Stromal cell of bone marrow (primary cell): ENCODE results near the gene VAMP2.

Source experiments
- DNase-seq: peaks from one replicate; pipeline ENCODE4 v3.0.0-alpha.2; 2012; ENCODE audit warnings: low read depth

Gene VAMP2

GRCh38 chr17:8162233-8162996 lies at the start of gene VAMP2:
TSS of gene VAMP2 (minus strand) at chr17:8162948. CDS start at chr17:8162879, 69 bp downstream.
- no peak for DNase-seq

GRCh38 chr17:8210761-8211458 lies 48.2 kb upstream of the VAMP2 start:
- no peak for DNase-seq

GRCh38 chr17:8209907-8210760 lies 47.4 kb upstream of the VAMP2 start, which contains the start of gene AURKB:
TSS of gene AURKB (minus strand) at chr17:8210575. CDS start at chr17:8210224, 351 bp downstream.
- DNase-seq, result peak; percentile 98

GRCh38 chr17:8206536-8206935 lies 43.8 kb upstream of the VAMP2 start:
- DNase-seq, result no peak

- no peak for DNase-seq
These were observed 42.2 kb upstream of the VAMP2 start for GRCh38 chr17:8204761-8205555.

GRCh38 chr17:8192070-8192815 lies 29.5 kb upstream of the VAMP2 start:
- DNase-seq, result peak; percentile 79

GRCh38 chr17:8190506-8190905 lies 27.8 kb upstream of the VAMP2 start:
- no peak for DNase-seq

GRCh38 chr17:8189711-8190477 lies 27.1 kb upstream of the VAMP2 start, which contains the start of gene BORCS6:
TSS of gene BORCS6 (minus strand) at chr17:8190180. CDS start at chr17:8190140, 40 bp downstream.
- peak; percentile 99 for DNase-seq

GRCh38 chr17:8189041-8189710 lies 26.4 kb upstream of the VAMP2 start:
- DNase-seq, result no peak

- DNase-seq, result no peak
These were observed 25.6 kb upstream of the VAMP2 start for GRCh38 chr17:8188263-8188839.

- peak; percentile 98 for DNase-seq
These were observed 24.9 kb upstream of the VAMP2 start for GRCh38 chr17:8187517-8188262.

- peak; percentile 83 for DNase-seq
These were observed 24.2 kb upstream of the VAMP2 start for GRCh38 chr17:8186787-8187516.

- no peak for DNase-seq
These were observed 23.7 kb upstream of the VAMP2 start for GRCh38 chr17:8186446-8186786.

GRCh38 chr17:8185582-8186445 lies 23.1 kb upstream of the VAMP2 start:
- DNase-seq, result no peak

- DNase-seq, result no peak
These were observed 14.4 kb upstream of the VAMP2 start for GRCh38 chr17:8176998-8177731.
